ENCODE measurements around the gene ZBTB45. TPM values are rescaled to one million over a fixed set of nuclear protein-coding genes. Genes with fewer than 3 reads are reported as not detected.

The ZBTB45 gene
- total and polyA plus RNA-seq, 2 donors, result 2.8 to 7.2 TPM

- peaks cover 21 to 37% of the 10 kb centered on the region in 2 donors for H3K27me3 ChIP-seq (ENCODE audit: control insufficient read depth in 2 of 2, insufficient read depth in 1 of 2, low read length in 1 of 2)
- no peaks in the 10 kb centered on the region for H3K9me3 ChIP-seq (ENCODE audit: control insufficient read depth in 2 of 2, insufficient read depth in 1 of 2, low read length in 1 of 2)
- no peak for DNase-seq (ENCODE audit: low read depth in 6 of 9, low spot score in 9 of 9)
- peaks cover 12% of the 10 kb centered on the region in 2 donors for H3K36me3 ChIP-seq (ENCODE audit: control insufficient read depth in 2 of 2, insufficient read depth in 2 of 2, low read length in 1 of 2)
- peaks cover 34 to 50% of the 10 kb centered on the region in 2 donors for H3K4me1 ChIP-seq (ENCODE audit: control insufficient read depth in 2 of 2, insufficient read depth in 2 of 2, low read length in 2 of 2)
- H3K27ac ChIP-seq (ENCODE audit: low read depth in 1 of 2, low read length in 1 of 2), result no peak overlapping the region
- H3K4me3 ChIP-seq (ENCODE audit: low read length in 2 of 2), result no peak overlapping the region
Measured at GRCh38 chr19:58560921-58561320, 41.3 kb upstream of the ZBTB45 start.

GRCh38 chr19:58560007-58560887 is 40.6 kb upstream of the ZBTB45 start:
- Histone ChIP-seq H3K4me3 (ENCODE audit: low read length in 2 of 2) (peak overlapping the region; percentile 67 to 71), H3K36me3 (ENCODE audit: control insufficient read depth in 2 of 2, insufficient read depth in 2 of 2, low read length in 1 of 2) (peaks cover 14 to 16% of the 10 kb centered on the region in 2 donors), H3K4me1 (ENCODE audit: control insufficient read depth in 2 of 2, insufficient read depth in 2 of 2, low read length in 2 of 2) (peaks cover 36 to 55% of the 10 kb centered on the region in 2 donors), H3K27me3 (ENCODE audit: control insufficient read depth in 2 of 2, insufficient read depth in 1 of 2, low read length in 1 of 2) (peaks cover 21 to 37% of the 10 kb centered on the region in 2 donors), H3K27ac (ENCODE audit: low read depth in 1 of 2, low read length in 1 of 2) (peak overlapping the region; percentile 94 to 100), H3K9me3 (ENCODE audit: control insufficient read depth in 2 of 2, insufficient read depth in 1 of 2, low read length in 1 of 2) (no peaks in the 10 kb centered on the region)
- WGBS, result 93% methylated on average over 8 of the region's 8 CpGs
- DNase-seq (ENCODE audit: low read depth in 6 of 9, low spot score in 9 of 9), result no peak

- Histone ChIP-seq H3K27ac (ENCODE audit: low read depth in 1 of 2, low read length in 1 of 2) (peak overlapping the region; percentile 94 to 100), H3K36me3 (ENCODE audit: control insufficient read depth in 2 of 2, insufficient read depth in 2 of 2, low read length in 1 of 2) (peaks cover 14 to 17% of the 10 kb centered on the region in 2 donors), H3K9me3 (ENCODE audit: control insufficient read depth in 2 of 2, insufficient read depth in 1 of 2, low read length in 1 of 2) (no peaks in the 10 kb centered on the region), H3K4me1 (ENCODE audit: control insufficient read depth in 2 of 2, insufficient read depth in 2 of 2, low read length in 2 of 2) (peaks cover 38 to 61% of the 10 kb centered on the region in 2 donors), H3K4me3 (ENCODE audit: low read length in 2 of 2) (peak overlapping the region; percentile 67 to 71), H3K27me3 (ENCODE audit: control insufficient read depth in 2 of 2, insufficient read depth in 1 of 2, low read length in 1 of 2) (peaks cover 21 to 37% of the 10 kb centered on the region in 2 donors)
- WGBS, result 1% methylated on average over 33 of the region's 33 CpGs
- DNase-seq (ENCODE audit: low read depth in 6 of 9, low spot score in 9 of 9), result peak in 2 of 9 donors; percentile 49 to 71
Measured at GRCh38 chr19:58559275-58560006, 39.8 kb upstream of the ZBTB45 start.

GRCh38 chr19:58558623-58559274 is 39.1 kb upstream of the ZBTB45 start:
- DNase-seq (ENCODE audit: low read depth in 6 of 9, low spot score in 9 of 9), result peak; percentile 94 to 100 (median 98)
- no peaks in the 10 kb centered on the region for H3K9me3 ChIP-seq (ENCODE audit: control insufficient read depth in 2 of 2, insufficient read depth in 1 of 2, low read length in 1 of 2)
- peaks cover 18 to 33% of the 10 kb centered on the region in 2 donors for H3K27me3 ChIP-seq (ENCODE audit: control insufficient read depth in 2 of 2, insufficient read depth in 1 of 2, low read length in 1 of 2)
- H3K4me3 ChIP-seq (ENCODE audit: low read length in 2 of 2), result peak overlapping the region; percentile 67 to 71
- peak overlapping the region; percentile 99 to 100 for H3K27ac ChIP-seq (ENCODE audit: low read depth in 1 of 2, low read length in 1 of 2)
- WGBS, result under 1% methylated on average over 76 of the region's 76 CpGs
- peaks cover 45 to 65% of the 10 kb centered on the region in 2 donors for H3K4me1 ChIP-seq (ENCODE audit: control insufficient read depth in 2 of 2, insufficient read depth in 2 of 2, low read length in 2 of 2)
- peaks cover 14 to 19% of the 10 kb centered on the region in 2 donors for H3K36me3 ChIP-seq (ENCODE audit: control insufficient read depth in 2 of 2, insufficient read depth in 2 of 2, low read length in 1 of 2)

- peak in 1 of 9 donors; percentile 65 for DNase-seq (ENCODE audit: low read depth in 6 of 9, low spot score in 9 of 9)
- peak within 1 kb of the TSS; percentile 67 to 86 for H3K4me3 ChIP-seq (ENCODE audit: low read length in 2 of 2)
- H3K27ac ChIP-seq (ENCODE audit: low read depth in 1 of 2, low read length in 1 of 2), result peak within 1 kb of the TSS; percentile 99 to 100
- WGBS, result 1% methylated on average over 62 of the region's 62 CpGs
- H3K9me3 ChIP-seq (ENCODE audit: control insufficient read depth in 2 of 2, insufficient read depth in 1 of 2, low read length in 1 of 2), result no peaks in the 10 kb centered on the region
- peaks cover 14 to 27% of the 10 kb centered on the region in 2 donors for H3K27me3 ChIP-seq (ENCODE audit: control insufficient read depth in 2 of 2, insufficient read depth in 1 of 2, low read length in 1 of 2)
- H3K4me1 ChIP-seq (ENCODE audit: control insufficient read depth in 2 of 2, insufficient read depth in 2 of 2, low read length in 2 of 2), result peaks cover 46 to 62% of the 10 kb centered on the region in 2 donors
- H3K36me3 ChIP-seq (ENCODE audit: control insufficient read depth in 2 of 2, insufficient read depth in 2 of 2, low read length in 1 of 2), result peaks cover 14 to 22% of the 10 kb centered on the region in 2 donors
Measured at GRCh38 chr19:58558066-58558622, 38.5 kb upstream of the ZBTB45 start, which contains the start of gene UBE2M. UBE2M (minus strand) TSS chr19:58558611; CDS start chr19:58558381, 230 bp downstream.

- WGBS, result 45% methylated on average over 12 of the region's 12 CpGs
- Histone ChIP-seq H3K27ac (ENCODE audit: low read depth in 1 of 2, low read length in 1 of 2) (peak overlapping the region; percentile 78 to 99), H3K4me3 (ENCODE audit: low read length in 2 of 2) (peak overlapping the region; percentile 67 to 86), H3K4me1 (ENCODE audit: control insufficient read depth in 2 of 2, insufficient read depth in 2 of 2, low read length in 2 of 2) (peaks cover 39 to 58% of the 10 kb centered on the region in 2 donors), H3K36me3 (ENCODE audit: control insufficient read depth in 2 of 2, insufficient read depth in 2 of 2, low read length in 1 of 2) (peaks cover 20 to 30% of the 10 kb centered on the region in 2 donors), H3K27me3 (ENCODE audit: control insufficient read depth in 2 of 2, insufficient read depth in 1 of 2, low read length in 1 of 2) (peaks cover 8 to 20% of the 10 kb centered on the region in 2 donors), H3K9me3 (ENCODE audit: control insufficient read depth in 2 of 2, insufficient read depth in 1 of 2, low read length in 1 of 2) (no peaks in the 10 kb centered on the region)
- DNase-seq (ENCODE audit: low read depth in 6 of 9, low spot score in 9 of 9), result no peak
Measured at GRCh38 chr19:58557221-58558065, 37.8 kb upstream of the ZBTB45 start.

GRCh38 chr19:58556622-58557220 is 37.1 kb upstream of the ZBTB45 start:
- DNase-seq (ENCODE audit: low read depth in 6 of 9, low spot score in 9 of 9), result no peak
- peaks cover under 1 to 13% of the 10 kb centered on the region in 2 donors for H3K27me3 ChIP-seq (ENCODE audit: control insufficient read depth in 2 of 2, insufficient read depth in 1 of 2, low read length in 1 of 2)
- H3K4me3 ChIP-seq (ENCODE audit: low read length in 2 of 2), result peak overlapping the region in 1 of 2 donors; percentile 86
- peaks cover 27 to 37% of the 10 kb centered on the region in 2 donors for H3K36me3 ChIP-seq (ENCODE audit: control insufficient read depth in 2 of 2, insufficient read depth in 2 of 2, low read length in 1 of 2)
- 85% methylated on average over 10 of the region's 10 CpGs for WGBS
- H3K27ac ChIP-seq (ENCODE audit: low read depth in 1 of 2, low read length in 1 of 2), result no peak overlapping the region
- no peaks in the 10 kb centered on the region for H3K9me3 ChIP-seq (ENCODE audit: control insufficient read depth in 2 of 2, insufficient read depth in 1 of 2, low read length in 1 of 2)
- H3K4me1 ChIP-seq (ENCODE audit: control insufficient read depth in 2 of 2, insufficient read depth in 2 of 2, low read length in 2 of 2), result peaks cover 32 to 51% of the 10 kb centered on the region in 2 donors

Measured in thymus (tissue), 11 donors.